Measurements from ENCODE around the gene FKBP2. TPM values are rescaled to one million over a fixed set of nuclear protein-coding genes. Genes with fewer than 3 reads are reported as not detected.

The FKBP2 gene
- total and polyA plus RNA-seq, 4 donors, result 60.8 to 241 (median 124) TPM

DNA sequence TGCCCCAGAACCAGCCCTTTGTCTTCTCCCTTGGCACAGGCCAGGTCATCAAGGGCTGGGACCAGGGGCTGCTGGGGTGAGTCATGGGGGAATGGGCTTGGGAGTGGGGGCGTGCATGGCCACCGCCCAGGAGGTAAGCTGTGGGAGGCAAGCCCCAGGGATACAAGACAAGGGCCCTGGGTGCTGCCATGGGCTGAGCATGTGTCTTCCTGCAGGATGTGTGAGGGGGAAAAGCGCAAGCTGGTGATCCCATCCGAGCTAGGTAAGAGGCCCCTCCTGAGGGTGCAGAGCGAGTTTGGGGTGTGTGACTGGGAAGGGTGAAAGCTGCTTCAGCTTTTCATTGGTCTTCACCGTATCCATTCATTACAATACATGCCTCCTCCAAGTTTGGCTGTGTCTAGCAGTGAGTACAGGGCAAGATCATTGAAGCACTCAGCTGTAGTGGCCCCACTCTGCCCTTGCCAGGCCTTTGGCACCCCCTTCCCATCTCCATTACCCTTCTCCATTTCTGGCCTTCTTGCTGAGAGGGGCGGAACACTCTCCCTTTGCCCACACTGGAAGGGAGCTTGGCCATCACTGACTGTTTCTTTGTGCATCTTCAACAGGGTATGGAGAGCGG, 2.5 kb downstream of the FKBP2 start:
- Histone ChIP-seq H3K36me3 (ENCODE audit: control insufficient read depth in 4 of 4, insufficient read depth in 3 of 4, low read depth in 1 of 4, low read length in 3 of 4) (peaks cover 0 to 6% (median 4%) of the 10 kb centered on the region in 4 donors), H3K27ac (ENCODE audit: low read depth in 1 of 2, low read length in 2 of 2) (no peak overlapping the region), H3K4me3 (ENCODE audit: low read depth in 1 of 3, low read length in 3 of 3) (no peak overlapping the region), H3K27me3 (ENCODE audit: control insufficient read depth in 4 of 4, insufficient read depth in 4 of 4, low read length in 3 of 4) (no peaks in the 10 kb centered on the region), H3K9ac (ENCODE audit: low read depth in 1 of 2, low read length in 2 of 2) (no peak overlapping the region), H3K4me1 (ENCODE audit: control insufficient read depth in 4 of 4, insufficient read depth in 4 of 4, low read length in 3 of 4) (peaks cover 15 to 58% (median 44%) of the 10 kb centered on the region in 4 donors), H3K9me3 (ENCODE audit: control insufficient read depth in 4 of 4, low read length in 3 of 4) (no peaks in the 10 kb centered on the region)
- WGBS, result 92% methylated on average over 8 of the region's 8 CpGs
- no peak for DNase-seq (ENCODE audit: low spot score)
- TF ChIP-seq, protein P1, sequence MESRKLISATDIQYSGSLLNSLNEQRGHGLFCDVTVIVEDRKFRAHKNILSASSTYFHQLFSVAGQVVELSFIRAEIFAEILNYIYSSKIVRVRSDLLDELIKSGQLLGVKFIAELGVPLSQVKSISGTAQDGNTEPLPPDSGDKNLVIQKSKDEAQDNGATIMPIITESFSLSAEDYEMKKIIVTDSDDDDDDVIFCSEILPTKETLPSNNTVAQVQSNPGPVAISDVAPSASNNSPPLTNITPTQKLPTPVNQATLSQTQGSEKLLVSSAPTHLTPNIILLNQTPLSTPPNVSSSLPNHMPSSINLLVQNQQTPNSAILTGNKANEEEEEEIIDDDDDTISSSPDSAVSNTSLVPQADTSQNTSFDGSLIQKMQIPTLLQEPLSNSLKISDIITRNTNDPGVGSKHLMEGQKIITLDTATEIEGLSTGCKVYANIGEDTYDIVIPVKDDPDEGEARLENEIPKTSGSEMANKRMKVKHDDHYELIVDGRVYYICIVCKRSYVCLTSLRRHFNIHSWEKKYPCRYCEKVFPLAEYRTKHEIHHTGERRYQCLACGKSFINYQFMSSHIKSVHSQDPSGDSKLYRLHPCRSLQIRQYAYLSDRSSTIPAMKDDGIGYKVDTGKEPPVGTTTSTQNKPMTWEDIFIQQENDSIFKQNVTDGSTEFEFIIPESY (IDR thresholded peaks at IDR 0.05), result no peak
- TF ChIP-seq, protein P2, sequence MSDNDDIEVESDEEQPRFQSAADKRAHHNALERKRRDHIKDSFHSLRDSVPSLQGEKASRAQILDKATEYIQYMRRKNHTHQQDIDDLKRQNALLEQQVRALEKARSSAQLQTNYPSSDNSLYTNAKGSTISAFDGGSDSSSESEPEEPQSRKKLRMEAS (IDR thresholded peaks at IDR 0.05), result no peak
- TF ChIP-seq YY1 (IDR thresholded peaks at IDR 0.05) (no peak), FOXA2 (IDR thresholded peaks at IDR 0.05) (no peak), EGR1 (IDR thresholded peaks at IDR 0.05; ENCODE audit: low read depth in 2 of 2) (no peak), GABPA (IDR thresholded peaks at IDR 0.05 in 1 of 2, conservative IDR thresholded peaks at IDR 0.05 in 1 of 2) (no peak), HNF4G (IDR thresholded peaks at IDR 0.05) (no peak), SP1 (IDR thresholded peaks at IDR 0.05) (no peak), JUND (IDR thresholded peaks at IDR 0.05) (no peak), HNF4A (conservative IDR thresholded peaks at IDR 0.05) (no peak), RXRA (IDR thresholded peaks at IDR 0.05) (no peak), FOXA1 (IDR thresholded peaks at IDR 0.05) (no peak), RAD21 (IDR thresholded peaks at IDR 0.05) (no peak)
- TF ChIP-seq, protein P3, sequence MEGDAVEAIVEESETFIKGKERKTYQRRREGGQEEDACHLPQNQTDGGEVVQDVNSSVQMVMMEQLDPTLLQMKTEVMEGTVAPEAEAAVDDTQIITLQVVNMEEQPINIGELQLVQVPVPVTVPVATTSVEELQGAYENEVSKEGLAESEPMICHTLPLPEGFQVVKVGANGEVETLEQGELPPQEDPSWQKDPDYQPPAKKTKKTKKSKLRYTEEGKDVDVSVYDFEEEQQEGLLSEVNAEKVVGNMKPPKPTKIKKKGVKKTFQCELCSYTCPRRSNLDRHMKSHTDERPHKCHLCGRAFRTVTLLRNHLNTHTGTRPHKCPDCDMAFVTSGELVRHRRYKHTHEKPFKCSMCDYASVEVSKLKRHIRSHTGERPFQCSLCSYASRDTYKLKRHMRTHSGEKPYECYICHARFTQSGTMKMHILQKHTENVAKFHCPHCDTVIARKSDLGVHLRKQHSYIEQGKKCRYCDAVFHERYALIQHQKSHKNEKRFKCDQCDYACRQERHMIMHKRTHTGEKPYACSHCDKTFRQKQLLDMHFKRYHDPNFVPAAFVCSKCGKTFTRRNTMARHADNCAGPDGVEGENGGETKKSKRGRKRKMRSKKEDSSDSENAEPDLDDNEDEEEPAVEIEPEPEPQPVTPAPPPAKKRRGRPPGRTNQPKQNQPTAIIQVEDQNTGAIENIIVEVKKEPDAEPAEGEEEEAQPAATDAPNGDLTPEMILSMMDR (IDR thresholded peaks at IDR 0.05; ENCODE audit: low read depth, low read length, missing input control), result no peak
- TF ChIP-seq, protein P4, sequence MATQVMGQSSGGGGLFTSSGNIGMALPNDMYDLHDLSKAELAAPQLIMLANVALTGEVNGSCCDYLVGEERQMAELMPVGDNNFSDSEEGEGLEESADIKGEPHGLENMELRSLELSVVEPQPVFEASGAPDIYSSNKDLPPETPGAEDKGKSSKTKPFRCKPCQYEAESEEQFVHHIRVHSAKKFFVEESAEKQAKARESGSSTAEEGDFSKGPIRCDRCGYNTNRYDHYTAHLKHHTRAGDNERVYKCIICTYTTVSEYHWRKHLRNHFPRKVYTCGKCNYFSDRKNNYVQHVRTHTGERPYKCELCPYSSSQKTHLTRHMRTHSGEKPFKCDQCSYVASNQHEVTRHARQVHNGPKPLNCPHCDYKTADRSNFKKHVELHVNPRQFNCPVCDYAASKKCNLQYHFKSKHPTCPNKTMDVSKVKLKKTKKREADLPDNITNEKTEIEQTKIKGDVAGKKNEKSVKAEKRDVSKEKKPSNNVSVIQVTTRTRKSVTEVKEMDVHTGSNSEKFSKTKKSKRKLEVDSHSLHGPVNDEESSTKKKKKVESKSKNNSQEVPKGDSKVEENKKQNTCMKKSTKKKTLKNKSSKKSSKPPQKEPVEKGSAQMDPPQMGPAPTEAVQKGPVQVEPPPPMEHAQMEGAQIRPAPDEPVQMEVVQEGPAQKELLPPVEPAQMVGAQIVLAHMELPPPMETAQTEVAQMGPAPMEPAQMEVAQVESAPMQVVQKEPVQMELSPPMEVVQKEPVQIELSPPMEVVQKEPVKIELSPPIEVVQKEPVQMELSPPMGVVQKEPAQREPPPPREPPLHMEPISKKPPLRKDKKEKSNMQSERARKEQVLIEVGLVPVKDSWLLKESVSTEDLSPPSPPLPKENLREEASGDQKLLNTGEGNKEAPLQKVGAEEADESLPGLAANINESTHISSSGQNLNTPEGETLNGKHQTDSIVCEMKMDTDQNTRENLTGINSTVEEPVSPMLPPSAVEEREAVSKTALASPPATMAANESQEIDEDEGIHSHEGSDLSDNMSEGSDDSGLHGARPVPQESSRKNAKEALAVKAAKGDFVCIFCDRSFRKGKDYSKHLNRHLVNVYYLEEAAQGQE (IDR thresholded peaks at IDR 0.05), result no peak

DNA sequence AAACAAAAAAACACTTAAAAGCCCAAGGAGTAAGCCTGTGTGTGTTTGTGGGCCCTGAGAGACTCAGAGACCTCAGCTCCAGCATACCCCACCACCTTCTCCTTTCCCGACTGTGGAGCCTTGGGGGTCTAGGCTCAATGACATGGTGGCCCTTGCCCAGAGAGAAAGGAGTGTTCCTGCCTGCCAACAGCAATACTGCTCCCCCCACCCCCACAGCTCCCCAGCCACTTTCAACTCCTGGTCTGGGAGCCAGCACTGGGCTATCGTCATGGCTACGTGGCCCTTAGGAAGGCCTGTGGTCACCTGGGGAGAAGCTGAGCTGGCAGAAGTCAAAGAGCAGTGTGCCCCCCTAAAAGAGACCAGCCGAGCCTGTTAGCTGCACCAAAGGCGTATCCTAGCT, 3.2 kb downstream of the FKBP2 start:
- Histone ChIP-seq H3K9ac (ENCODE audit: low read depth in 1 of 2, low read length in 2 of 2) (no peak overlapping the region), H3K9me3 (ENCODE audit: control insufficient read depth in 4 of 4, low read length in 3 of 4) (no peaks in the 10 kb centered on the region), H3K36me3 (ENCODE audit: control insufficient read depth in 4 of 4, insufficient read depth in 3 of 4, low read depth in 1 of 4, low read length in 3 of 4) (peaks cover 0 to 6% (median 4%) of the 10 kb centered on the region in 4 donors), H3K4me3 (ENCODE audit: low read depth in 1 of 3, low read length in 3 of 3) (no peak overlapping the region), H3K4me1 (ENCODE audit: control insufficient read depth in 4 of 4, insufficient read depth in 4 of 4, low read length in 3 of 4) (peaks cover 16 to 57% (median 42%) of the 10 kb centered on the region in 4 donors), H3K27ac (ENCODE audit: low read depth in 1 of 2, low read length in 2 of 2) (no peak overlapping the region), H3K27me3 (ENCODE audit: control insufficient read depth in 4 of 4, insufficient read depth in 4 of 4, low read length in 3 of 4) (no peaks in the 10 kb centered on the region)
- TF ChIP-seq FOXA1 (IDR thresholded peaks at IDR 0.05) (no peak), GABPA (IDR thresholded peaks at IDR 0.05 in 1 of 2, conservative IDR thresholded peaks at IDR 0.05 in 1 of 2) (no peak), TAF1 (conservative IDR thresholded peaks at IDR 0.05) (no peak), JUND (IDR thresholded peaks at IDR 0.05) (no peak)
- DNase-seq (ENCODE audit: low spot score), result no peak
- 58% methylated on average over 5 of the region's 5 CpGs for WGBS

Data from liver (tissue), 9 donors.